ENCODE results near the gene NDUFAF2. TPM values are rescaled to one million over a fixed set of nuclear protein-coding genes. Genes with fewer than 3 reads are reported as not detected.

Gene NDUFAF2
- total RNA-seq, 1 donor from 2014 or later: 42.6 TPM

DNA sequence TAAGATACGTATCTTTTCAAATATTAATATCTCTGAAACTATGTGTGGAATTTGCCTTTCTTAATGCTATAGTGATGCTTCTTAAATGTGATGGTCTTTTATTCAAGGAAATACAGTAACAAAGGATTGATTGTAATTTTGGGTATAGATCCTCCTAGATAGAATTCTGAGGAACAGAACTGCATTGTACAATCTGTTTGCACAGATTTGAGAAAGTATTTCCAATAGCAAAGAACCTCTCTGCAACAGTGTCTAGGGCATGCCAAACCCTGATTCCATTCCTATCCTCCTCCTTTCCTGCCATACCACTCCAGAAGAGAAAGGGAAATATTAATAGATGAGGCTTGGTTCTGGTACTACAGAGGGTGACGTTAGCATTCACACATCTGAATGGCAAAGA is 206.9 kb downstream of the NDUFAF2 start:
- intact Hi-C loops (cut with DNase I): no loop called here
- DNase-seq (ENCODE audit: missing footprints): no peak
- ATAC-seq: no peak

DNA sequence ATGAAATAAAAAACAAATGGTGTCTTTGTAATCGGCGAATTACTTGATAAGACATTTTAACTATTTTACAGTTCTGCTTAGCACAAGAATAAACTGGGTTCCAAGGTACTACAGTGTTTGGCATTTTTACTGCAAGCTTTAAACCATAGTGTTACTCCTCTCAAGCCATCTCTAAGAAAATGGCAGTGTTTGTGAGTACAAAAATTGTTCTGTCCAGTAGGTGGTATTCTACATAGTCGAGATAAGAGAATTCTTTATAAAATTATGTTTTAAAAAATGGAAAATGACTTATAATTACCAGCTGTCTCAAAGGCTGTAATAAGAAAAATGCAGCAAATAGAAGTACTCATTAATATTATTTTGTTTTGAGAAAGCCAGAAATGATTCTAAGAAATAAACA is 214.1 kb downstream of the NDUFAF2 start:
- intact Hi-C loops (cut with DNase I): no loop called here
- no peak for DNase-seq (ENCODE audit: missing footprints)
- ATAC-seq: no peak

DNA sequence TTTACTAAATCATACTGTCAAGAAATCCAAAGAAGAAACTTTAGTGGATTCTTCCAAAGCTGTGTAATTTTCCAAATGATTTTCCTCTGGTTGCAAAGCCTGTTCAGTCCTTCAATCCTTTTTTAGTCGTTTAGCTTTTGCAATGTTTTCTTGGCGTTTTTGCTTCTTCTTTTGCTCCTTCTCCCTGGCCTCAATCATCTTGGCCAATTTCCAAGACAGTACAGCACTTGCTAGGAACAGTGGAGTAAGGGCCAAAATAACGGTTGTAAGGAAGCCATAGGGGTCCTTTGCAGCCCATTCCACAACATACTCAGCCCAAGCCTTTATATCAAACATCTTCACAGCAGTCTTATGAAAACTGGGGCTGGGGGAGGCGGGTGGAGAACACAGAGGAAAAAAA is 214.8 kb downstream of the NDUFAF2 start:
- intact Hi-C loops (cut with DNase I): loop anchor here (10.0 kb wide), 3 partner anchors 215 to 775 kb away; partner anchors contain the start of genes ERCC8 and NDUFAF2
- no peak for ATAC-seq

DNA sequence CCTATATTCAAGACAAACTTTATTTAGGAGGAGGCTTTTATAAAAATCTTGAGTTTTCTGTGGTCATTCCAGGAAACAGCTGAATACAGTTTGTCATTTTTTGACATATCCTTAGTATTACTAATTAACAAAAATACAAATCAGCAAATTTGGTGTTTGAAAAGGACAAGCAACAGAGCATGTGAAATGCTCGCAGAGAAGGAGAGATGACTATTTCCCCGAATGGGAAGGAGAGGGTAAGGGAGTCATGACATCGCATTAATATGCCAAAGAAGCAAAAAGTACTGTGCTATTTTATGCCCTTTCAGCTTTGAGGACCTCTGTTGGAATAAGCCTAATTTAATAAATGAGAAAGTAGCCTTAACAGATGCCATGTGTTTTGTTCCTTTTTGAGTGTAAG is 215.5 kb downstream of the NDUFAF2 start:
- no peak for ATAC-seq
- DNase-seq (ENCODE audit: missing footprints): no peak
- intact Hi-C loops (cut with DNase I): loop anchor here (10.0 kb wide), 3 partner anchors 216 to 774 kb away; partner anchors contain the start of genes ERCC8 and NDUFAF2

More for the DNA sequence above, 214.8 kb downstream of the NDUFAF2 start:
- no peak for DNase-seq (ENCODE audit: missing footprints)

DNA sequence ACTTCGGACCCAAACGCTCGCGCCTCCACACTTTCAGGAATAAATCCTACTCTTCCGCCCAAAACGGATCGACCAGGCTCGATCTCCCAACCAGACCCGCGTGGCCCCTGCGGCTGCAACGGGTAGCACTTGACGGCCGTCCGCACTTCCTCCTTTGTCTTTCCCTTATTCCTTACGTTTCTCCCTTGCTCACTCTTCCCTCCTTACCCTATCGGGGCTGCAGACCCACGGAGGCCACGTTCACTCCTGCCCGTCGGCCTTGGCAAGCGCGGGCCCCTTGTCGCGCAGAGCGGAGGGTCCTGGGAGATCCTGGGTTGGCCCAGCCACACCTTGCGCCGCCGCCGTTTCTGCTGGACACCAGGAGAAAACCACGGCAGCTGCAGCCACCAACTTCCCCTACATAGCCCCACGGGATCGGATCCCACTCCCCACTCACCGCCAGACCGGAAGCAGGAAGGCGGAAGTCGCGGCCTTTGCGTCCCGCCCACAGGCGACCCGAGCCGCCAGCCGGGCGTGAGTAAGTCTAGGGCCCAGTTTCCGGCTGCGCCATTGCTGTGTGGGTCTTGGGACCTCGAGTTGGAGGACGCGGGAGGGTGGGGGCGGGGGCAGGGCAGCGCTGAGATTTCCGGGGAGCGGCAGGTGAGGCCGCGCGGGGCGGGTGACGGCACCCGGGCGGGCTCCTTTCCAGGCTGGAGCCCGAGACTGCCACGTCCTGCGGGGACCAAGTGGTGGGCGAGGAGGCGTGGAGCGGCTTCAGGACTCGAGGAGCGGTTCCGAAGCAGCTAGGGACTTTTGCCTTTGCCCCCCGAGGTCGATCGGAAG is 217.2 kb downstream of the NDUFAF2 start, which contains the start of gene SMIM15:
TSS of gene SMIM15 (minus strand) at position 459 of the 822 bp plus-strand sequence. CDS start 2,297 bp downstream, outside the sequence.
- DNase-seq (ENCODE audit: missing footprints): peak; percentile 94
- intact Hi-C loops (cut with DNase I): loop anchor here (2.0 to 10.0 kb wide), 4 partner anchors 169 to 773 kb away; partner anchors contain the start of genes ERCC8 and NDUFAF2
- peak; percentile 98 for ATAC-seq

DNA sequence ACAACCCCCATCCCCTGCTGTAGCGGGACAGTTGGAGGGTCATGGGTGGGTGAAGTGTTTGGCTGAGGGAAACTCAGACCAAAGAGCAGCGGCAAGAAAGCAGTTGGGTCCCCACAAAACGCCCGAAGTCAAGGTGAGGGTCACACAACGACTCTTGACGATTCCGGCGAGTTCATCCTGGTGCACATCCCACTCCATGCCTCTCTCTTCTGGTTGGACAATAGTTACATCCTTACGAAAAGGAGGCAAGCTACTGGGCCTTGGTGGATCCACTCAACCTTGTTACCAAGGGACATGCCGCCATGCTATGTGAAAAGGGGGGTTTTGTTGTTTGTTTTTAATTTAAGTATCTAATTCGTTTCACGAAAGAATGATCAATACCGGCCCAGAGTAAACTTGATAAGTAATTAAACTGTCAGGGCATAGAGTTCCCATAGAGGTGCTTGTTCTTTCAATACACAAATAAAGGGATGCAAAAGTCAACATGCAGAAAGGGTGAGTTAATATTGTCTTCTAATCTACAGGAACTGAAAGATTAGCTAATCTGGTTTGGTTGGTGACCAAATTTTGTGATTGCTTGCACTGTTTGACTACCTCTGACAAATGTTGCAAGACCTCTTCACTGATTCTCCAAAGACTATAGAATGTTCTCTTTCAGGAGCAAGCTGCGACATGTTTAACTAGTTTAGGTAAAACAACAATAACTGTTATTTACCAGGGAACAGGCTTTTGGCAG is 218.0 kb downstream of the NDUFAF2 start:
- intact Hi-C loops (cut with DNase I): loop anchor here (2.0 to 10.0 kb wide), 4 partner anchors 168 to 772 kb away; partner anchors contain the start of genes ERCC8 and NDUFAF2
- ATAC-seq (peak; percentile 34), DNase-seq (ENCODE audit: missing footprints) (no peak)

GRCh38 chr5:61163905-61164304 is 218.9 kb downstream of the NDUFAF2 start:
- DNase-seq (ENCODE audit: missing footprints): no peak
- intact Hi-C loops (cut with DNase I): loop anchor here (2.0 to 10.0 kb wide), 4 partner anchors 167 to 771 kb away; partner anchors contain the start of genes ERCC8 and NDUFAF2
- ATAC-seq: no peak

GRCh38 chr5:61167382-61167781 is 222.4 kb downstream of the NDUFAF2 start:
- intact Hi-C loops (cut with DNase I): loop anchor here (10.0 kb wide), 3 partner anchors 223 to 767 kb away; partner anchors contain the start of genes ERCC8 and NDUFAF2
- ATAC-seq: no peak

DNA sequence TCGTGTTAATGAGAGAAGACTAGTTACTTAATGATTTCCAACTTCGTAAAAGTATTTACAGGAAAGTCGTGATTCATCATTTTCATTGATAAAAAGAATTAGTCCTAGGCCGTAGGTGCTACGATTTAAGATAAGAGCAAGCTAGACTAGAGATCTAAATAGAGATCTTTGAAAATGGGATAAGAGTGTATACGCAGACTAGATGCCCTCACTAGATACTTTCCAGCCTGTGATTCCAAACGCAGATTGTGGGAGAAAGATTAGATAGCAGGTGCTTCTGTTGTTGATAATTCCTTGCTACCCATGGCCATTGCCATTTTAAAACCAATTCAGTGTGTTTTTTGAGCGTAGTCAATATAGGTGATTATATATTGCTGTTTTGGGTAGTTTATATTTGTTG is 223.9 kb downstream of the NDUFAF2 start:
- DNase-seq (ENCODE audit: missing footprints) (no peak), ATAC-seq (no peak)
- intact Hi-C loops (cut with DNase I): loop anchor here (10.0 kb wide), 3 partner anchors 224 to 766 kb away; partner anchors contain the start of genes ERCC8 and NDUFAF2

More at GRCh38 chr5:61167382-61167781, 222.4 kb downstream of the NDUFAF2 start:
- no peak for DNase-seq (ENCODE audit: missing footprints)

DNA sequence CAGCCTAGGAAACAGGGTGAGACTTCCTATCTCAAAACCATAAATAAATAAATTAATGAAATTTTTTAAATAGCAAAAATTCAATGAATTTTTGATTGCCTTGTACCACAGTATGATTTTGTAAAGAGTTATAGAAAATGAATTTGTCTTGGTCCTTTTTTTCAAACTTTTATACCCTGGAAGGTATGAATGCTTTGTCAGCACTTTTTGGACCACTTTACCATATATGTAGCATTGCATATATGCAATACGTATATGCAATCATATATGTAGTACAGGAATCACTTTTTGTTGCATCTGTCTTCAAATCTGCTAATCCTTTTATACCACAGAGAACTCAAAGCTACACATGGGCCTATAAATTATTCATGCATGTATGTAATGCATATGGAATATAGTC is 226.5 kb downstream of the NDUFAF2 start:
- intact Hi-C loops (cut with DNase I): no loop called here
- DNase-seq (ENCODE audit: missing footprints) (no peak), ATAC-seq (no peak)

GRCh38 chr5:61176631-61177030 is 231.6 kb downstream of the NDUFAF2 start:
- ATAC-seq: peak; percentile 42
- no peak for DNase-seq (ENCODE audit: missing footprints)
- intact Hi-C loops (cut with DNase I): no loop called here

GRCh38 chr5:61177070-61177469 is 232.1 kb downstream of the NDUFAF2 start:
- intact Hi-C loops (cut with DNase I): no loop called here
- no peak for ATAC-seq

DNA sequence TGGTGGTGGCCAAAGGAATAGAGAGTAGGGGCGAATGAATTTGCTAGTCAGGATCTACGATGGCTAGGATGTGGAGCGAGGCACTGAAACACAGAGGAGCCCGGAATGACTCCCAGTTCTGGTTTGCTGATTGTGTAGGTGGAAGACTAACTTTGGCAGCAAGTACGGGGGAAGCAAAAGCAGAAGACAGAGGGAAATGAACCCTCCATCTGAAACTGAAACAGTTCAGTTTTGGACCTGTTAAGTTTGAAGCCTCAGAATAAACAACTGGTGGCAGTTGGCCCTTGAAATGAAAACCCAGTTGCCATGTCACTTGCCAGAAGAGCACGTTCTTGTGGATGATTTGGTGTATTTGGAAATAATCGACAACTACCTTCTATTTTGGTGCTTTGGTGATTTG is 232.7 kb downstream of the NDUFAF2 start:
- intact Hi-C loops (cut with DNase I): no loop called here
- DNase-seq (ENCODE audit: missing footprints) (no peak), ATAC-seq (no peak)

More at GRCh38 chr5:61177070-61177469, 232.1 kb downstream of the NDUFAF2 start:
- DNase-seq (ENCODE audit: missing footprints): no peak

DNA sequence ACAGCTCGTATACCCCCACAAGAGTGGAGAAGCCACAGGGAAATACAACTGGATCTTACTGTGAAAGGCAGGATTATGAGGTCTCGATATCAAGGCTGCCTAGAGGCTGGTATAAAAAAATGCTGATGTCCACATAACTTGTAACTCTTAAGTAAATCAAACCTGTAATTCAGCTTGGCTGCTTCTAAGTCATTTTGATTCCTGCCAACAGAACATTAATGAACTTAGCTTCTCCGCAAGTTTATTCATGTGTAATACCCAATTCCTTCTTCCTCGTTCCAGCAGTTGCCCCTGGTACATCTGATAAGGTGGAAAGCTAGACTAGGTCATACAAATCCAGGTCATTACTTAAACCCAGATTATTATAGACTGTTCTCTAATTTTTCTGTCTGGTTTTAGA is 233.7 kb downstream of the NDUFAF2 start:
- intact Hi-C loops (cut with DNase I): no loop called here
- DNase-seq (ENCODE audit: missing footprints) (no peak), ATAC-seq (no peak)

DNA sequence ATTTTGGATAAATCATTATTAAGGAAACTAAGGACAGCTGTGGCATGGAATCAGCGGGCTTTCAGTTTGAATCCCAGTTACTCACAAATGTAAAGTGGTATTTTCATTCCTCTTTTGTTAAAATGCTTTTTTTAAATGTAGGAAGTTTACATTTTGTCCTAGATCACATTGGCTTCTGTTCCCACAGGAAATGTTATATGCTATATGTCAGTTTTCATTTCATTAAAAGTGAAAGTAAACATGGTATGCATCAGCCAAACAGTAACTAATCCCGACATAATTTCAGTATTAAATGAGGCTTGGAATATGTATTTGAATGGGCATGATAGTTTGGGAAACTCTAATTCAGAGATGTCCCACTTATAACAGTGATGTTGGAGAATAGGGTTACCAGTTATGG is 235.9 kb downstream of the NDUFAF2 start:
- intact Hi-C loops (cut with DNase I): no loop called here
- DNase-seq (ENCODE audit: missing footprints) (no peak), ATAC-seq (no peak)

DNA sequence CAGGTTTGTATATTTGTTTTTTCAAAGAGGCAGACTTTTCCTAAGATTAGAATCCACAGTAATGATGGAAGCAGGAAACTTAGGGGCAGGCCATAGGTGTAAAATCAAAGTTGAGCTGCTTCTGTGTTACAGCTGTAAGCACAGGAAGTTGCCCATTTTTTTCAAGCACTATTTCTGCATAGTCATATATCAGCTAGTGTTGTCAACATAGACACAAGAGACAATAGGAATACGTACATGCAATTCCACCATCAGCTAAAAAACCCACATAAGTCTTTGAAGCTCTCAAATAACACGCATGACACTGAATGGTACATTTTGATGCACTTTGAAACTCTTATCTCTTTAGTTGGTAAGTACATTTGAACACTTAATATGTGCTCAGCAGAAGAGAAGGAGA is 237.4 kb downstream of the NDUFAF2 start:
- intact Hi-C loops (cut with DNase I): no loop called here
- ATAC-seq: no peak

DNA sequence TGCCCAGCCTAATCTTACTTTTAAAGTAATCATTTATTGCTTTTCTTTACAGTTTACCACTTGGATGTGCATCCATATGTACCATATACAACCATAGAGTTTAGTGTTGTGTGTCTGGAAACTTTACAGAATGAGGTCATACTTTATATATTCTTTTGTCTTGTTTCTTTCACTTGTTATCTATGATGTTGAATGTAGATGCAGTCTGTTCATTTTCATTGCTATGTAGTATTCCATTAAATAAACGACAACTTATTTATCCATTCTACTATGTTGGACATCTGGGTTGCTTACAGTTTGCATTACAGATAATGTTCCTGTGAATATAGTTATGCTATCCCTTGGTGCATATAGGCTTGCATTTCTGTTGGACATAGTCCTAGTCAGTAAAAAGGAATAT is 238.5 kb downstream of the NDUFAF2 start:
- intact Hi-C loops (cut with DNase I): no loop called here
- ATAC-seq (no peak), DNase-seq (ENCODE audit: missing footprints) (no peak)

More for the DNA sequence above, 237.4 kb downstream of the NDUFAF2 start:
- no peak for DNase-seq (ENCODE audit: missing footprints)

GRCh38 chr5:61184708-61185107 is 239.7 kb downstream of the NDUFAF2 start:
- DNase-seq (ENCODE audit: missing footprints) (no peak), ATAC-seq (no peak)
- intact Hi-C loops (cut with DNase I): no loop called here

- intact Hi-C loops (cut with DNase I): no loop called here
- DNase-seq (ENCODE audit: missing footprints) (no peak), ATAC-seq (no peak)
Measured at GRCh38 chr5:61186634-61187033, 241.6 kb downstream of the NDUFAF2 start.

Data from Right ventricle myocardium inferior (tissue), 1 donor.